Upper lobe of left lung (tissue), 6 donors: ENCODE measurements around the gene KRTAP1-4. TPM values are rescaled to one million over a fixed set of nuclear protein-coding genes. Genes with fewer than 3 reads are reported as not detected.

Source experiments
- ATAC-seq, 2 donors: fragments of 200-7000 bp; cut with Tn5 transposase; one replicate each; pipeline ENCODE4 v1.9.1; 2022; ENCODE audit warnings: mild to moderate bottlenecking in 2 of 2, moderate library complexity in 2 of 2; ENCODE audit not compliant: low FRiP score in 2 of 2
- DNase-seq, 2 donors: peaks; one replicate each; pipeline ENCODE4 v3.0.0-alpha.2; 2019 to 2020
- H3K27ac ChIP-seq, 4 donors: fragments of 200-600 bp; sonication (generic); one replicate each; pipeline ENCODE4 v1.5.1; 2016 to 2019
- H3K27me3 ChIP-seq, 4 donors: fragments of 200-600 bp; sonication (generic); one replicate each; pipeline ENCODE4 v1.5.1; 2017 to 2019
- H3K36me3 ChIP-seq, 4 donors: fragments of 200-600 bp; sonication (generic); one replicate each; pipeline ENCODE4 v1.5.1; 2016 to 2019
- H3K4me1 ChIP-seq, 4 donors: fragments of 200-600 bp; sonication (generic); one replicate each; pipeline ENCODE4 v1.5.1; 2018 to 2019
- H3K4me3 ChIP-seq, 4 donors: fragments of 200-600 bp; sonication (generic); one replicate each; pipeline ENCODE4 v1.5.1; 2017 to 2019; ENCODE audit warnings: mild to moderate bottlenecking in 2 of 4, moderate library complexity in 1 of 4
- H3K9me3 ChIP-seq, 4 donors: fragments of 200-600 bp; sonication (generic); one replicate each; pipeline ENCODE4 v1.5.1; 2018 to 2019
- EP300 ChIP-seq, 4 donors: sonication (generic); formaldehyde crosslinking; IDR thresholded peaks; one replicate each; pipeline ENCODE4 v1.5.1; 2017; ENCODE audit warnings: antibody characterized with exemption in 4 of 4, control low read depth in 2 of 4
- POLR2A ChIP-seq, 4 donors: fragments of 450-650 bp; IDR thresholded peaks; one replicate each; pipeline ENCODE4 v1.5.1; 2016 to 2017; ENCODE audit warnings: antibody characterized with exemption in 4 of 4, mild to moderate bottlenecking in 2 of 4
- POLR2AphosphoS5 ChIP-seq, 2 donors: sonication (generic); formaldehyde crosslinking; IDR thresholded peaks; one replicate each; pipeline ENCODE4 v1.5.1; 2017; ENCODE audit warnings: antibody characterized with exemption in 2 of 2
- WGBS, 2 donors: methylation state at CpG; one replicate each; pipeline ENCODE4 v1.1.5; 2017 to 2018; 5-methylcytosine and 5-hydroxymethylcytosine counted together
- total RNA-seq, 6 donors: library from RNA; depleted of rRNA in 4 of 6; stranded (reverse); fragments of >200 nt in 4 of 6; gene quantifications; one replicate each; pipeline versions ENCODE4 v1.1.0 to v1.2.1, GENCODE V29; 2016 to 2021
- TF ChIP-seq, protein P1 (sequence below), 6 experiments: fragments of 450-650 bp in 4 of 6; fragments of 200-600 bp in 2 of 6; sonication (generic) in 2 of 6; IDR thresholded peaks; one replicate each; pipeline ENCODE4 v1.5.1; 2016 to 2019; ENCODE audit warnings: antibody characterized with exemption in 6 of 6
- donor health status: DM: no; HTN: no; CAD: no; lungs with moderate emphysema.
- donor health status: DM: no; HTN: yes; CAD: no; lungs with severe emphysema.

Gene KRTAP1-4, protein sequence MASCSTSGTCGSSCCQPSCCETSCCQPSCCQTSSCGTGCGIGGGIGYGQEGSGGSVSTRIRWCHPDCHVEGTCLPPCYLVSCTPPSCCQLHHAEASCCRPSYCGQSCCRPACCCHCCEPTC
- not detected for total RNA-seq

DNA sequence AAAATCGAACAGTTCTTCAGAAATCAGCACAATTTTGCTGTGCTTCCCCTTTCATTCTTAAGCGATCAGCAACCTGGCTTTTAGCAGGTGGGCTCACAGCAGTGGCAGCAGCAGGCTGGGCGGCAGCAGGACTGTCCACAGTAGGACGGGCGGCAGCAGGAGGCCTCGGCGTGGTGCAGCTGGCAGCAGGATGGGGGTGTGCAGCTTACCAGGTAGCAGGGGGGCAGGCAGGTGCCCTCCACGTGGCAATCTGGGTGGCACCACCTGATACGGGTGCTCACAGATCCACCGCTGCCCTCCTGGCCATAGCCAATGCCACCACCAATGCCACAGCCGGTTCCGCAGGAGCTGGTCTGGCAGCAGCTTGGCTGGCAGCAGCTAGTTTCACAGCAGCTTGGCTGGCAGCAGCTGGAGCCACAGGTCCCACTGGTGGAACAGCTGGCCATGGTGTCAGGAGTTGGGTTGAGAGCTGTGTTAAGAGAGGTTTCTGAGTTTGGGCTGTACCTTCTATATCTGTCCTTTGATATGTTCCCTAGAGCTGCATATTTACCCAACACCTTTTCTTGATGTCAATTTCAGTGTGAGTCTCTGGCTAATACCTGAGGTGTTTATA, at the start of gene KRTAP1-4:
Gene KRTAP1-4 (minus strand): TSS at position 563 of the 613 bp plus-strand sequence. CDS start 117 bp downstream, at position 446.
- H3K9me3 ChIP-seq = no peaks in the 10 kb centered on the region
- WGBS, 2 donors = 74 to 82% methylated on average over 2 to 12 of the region's 12 CpGs
- H3K36me3 ChIP-seq = no peaks in the 10 kb centered on the region
- ATAC-seq = no peak
- H3K4me1 ChIP-seq = no peaks in the 10 kb centered on the region
- no peak within 1 kb of the TSS for H3K27ac ChIP-seq
- H3K4me3 ChIP-seq = no peak within 1 kb of the TSS
- H3K27me3 ChIP-seq = no peaks in the 10 kb centered on the region
- DNase-seq = peak in 1 of 2 donors; percentile 59
- TF ChIP-seq POLR2A (IDR thresholded peaks at IDR 0.05) (no peak), POLR2AphosphoS5 (IDR thresholded peaks at IDR 0.05) (no peak), EP300 (IDR thresholded peaks at IDR 0.05) (no peak)
- TF ChIP-seq, protein P1, sequence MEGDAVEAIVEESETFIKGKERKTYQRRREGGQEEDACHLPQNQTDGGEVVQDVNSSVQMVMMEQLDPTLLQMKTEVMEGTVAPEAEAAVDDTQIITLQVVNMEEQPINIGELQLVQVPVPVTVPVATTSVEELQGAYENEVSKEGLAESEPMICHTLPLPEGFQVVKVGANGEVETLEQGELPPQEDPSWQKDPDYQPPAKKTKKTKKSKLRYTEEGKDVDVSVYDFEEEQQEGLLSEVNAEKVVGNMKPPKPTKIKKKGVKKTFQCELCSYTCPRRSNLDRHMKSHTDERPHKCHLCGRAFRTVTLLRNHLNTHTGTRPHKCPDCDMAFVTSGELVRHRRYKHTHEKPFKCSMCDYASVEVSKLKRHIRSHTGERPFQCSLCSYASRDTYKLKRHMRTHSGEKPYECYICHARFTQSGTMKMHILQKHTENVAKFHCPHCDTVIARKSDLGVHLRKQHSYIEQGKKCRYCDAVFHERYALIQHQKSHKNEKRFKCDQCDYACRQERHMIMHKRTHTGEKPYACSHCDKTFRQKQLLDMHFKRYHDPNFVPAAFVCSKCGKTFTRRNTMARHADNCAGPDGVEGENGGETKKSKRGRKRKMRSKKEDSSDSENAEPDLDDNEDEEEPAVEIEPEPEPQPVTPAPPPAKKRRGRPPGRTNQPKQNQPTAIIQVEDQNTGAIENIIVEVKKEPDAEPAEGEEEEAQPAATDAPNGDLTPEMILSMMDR (IDR thresholded peaks at IDR 0.05) = no peak

DNA sequence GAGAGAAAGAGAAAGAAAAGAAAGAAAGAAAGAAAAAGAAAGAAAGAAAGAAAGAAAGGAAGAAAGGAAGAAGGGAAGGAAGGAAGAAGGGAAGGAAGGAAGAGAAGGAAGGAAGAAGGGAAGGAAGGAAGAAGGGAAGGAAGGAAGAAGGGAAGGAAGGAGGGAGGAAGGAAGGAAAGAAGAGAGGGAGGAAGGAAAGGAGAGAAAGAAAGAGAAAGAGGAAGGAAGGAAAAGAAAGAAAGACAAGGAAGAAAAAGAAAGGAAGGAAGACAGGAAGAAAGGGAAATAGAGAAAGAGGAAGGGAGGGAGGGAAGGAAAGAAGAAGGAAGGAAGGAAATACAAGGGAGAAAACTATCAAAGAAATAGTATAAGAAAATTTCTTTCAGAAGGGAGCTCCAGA, 46.8 kb upstream of the KRTAP1-4 start:
- ATAC-seq (no peak), DNase-seq (no peak)
- no peaks in the 10 kb centered on the region for H3K36me3 ChIP-seq
- H3K27me3 ChIP-seq = no peaks in the 10 kb centered on the region
- no peaks in the 10 kb centered on the region for H3K4me1 ChIP-seq
- H3K4me3 ChIP-seq = no peak overlapping the region
- TF ChIP-seq EP300 (IDR thresholded peaks at IDR 0.05) (no peak), POLR2AphosphoS5 (IDR thresholded peaks at IDR 0.05) (no peak), POLR2A (IDR thresholded peaks at IDR 0.05) (no peak)
- TF ChIP-seq, protein P1 (IDR thresholded peaks at IDR 0.05) = no peak
- H3K9me3 ChIP-seq = no peaks in the 10 kb centered on the region
- no peak overlapping the region for H3K27ac ChIP-seq

DNA sequence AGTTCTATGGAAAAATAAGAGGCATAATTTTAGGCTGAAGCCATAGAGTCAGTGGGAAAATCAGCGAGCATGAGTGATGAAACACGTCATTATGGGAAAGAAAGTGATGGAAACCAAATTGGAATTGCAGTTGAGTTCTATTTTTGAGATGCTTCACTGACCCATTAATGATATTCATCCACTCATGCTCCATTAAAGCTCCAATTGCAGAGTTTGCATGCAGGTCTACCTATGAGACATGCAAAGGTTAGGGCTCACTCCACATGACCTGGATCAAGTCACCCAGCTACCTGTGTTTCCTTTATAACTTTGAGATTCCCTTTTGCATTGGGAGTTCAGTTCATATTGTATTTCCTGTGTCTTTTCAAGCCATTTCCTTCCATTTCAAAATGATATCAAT, 43.7 kb upstream of the KRTAP1-4 start:
- DNase-seq = no peak
- no peak for TF ChIP-seq POLR2AphosphoS5 (IDR thresholded peaks at IDR 0.05)
- TF ChIP-seq EP300 (IDR thresholded peaks at IDR 0.05) = no peak
- no peak for TF ChIP-seq POLR2A (IDR thresholded peaks at IDR 0.05)
- TF ChIP-seq, protein P1 (IDR thresholded peaks at IDR 0.05) = no peak
- Histone ChIP-seq H3K9me3 (no peaks in the 10 kb centered on the region), H3K27ac (no peak overlapping the region), H3K27me3 (no peaks in the 10 kb centered on the region), H3K4me1 (no peaks in the 10 kb centered on the region), H3K36me3 (no peaks in the 10 kb centered on the region), H3K4me3 (no peak overlapping the region)
- WGBS, 2 donors = 89 to 90% methylated on average over 2 of the region's 2 CpGs
- ATAC-seq = no peak

DNA sequence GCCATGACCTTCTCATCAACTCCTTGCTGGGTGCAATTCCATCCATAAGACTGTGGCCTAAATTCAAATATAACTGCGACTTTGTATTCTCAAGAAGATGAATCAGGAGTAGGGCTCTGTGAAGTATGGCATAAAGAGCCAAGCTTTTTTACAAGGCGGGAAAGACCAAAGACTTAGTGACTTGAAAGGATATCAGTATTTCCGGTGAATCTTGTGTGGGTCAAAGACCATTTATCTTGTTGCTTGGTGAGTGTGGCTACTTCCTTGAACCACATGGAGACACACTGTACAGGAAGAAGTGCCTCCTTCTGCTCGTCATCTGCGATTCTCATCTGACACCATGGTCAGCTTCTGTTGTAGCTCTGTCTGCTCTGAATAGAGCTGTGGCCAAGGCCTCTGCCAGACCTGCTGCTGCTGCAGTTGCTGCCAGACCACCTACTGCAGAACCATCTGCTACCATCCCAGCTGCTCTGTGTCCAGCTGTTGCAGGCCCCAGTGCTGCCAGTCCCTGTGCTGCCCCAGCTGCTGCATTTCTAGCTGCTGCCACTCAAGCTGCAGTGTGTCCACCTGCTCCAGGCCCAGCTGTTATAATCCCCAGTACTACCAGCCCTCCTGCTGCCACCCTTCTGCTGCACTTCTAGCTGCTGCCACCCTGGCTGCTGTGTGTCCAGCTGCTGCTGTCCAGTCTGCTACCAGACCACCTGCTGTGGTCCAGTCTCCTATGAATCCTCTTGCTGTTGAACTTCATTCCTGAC, 41.8 kb upstream of the KRTAP1-4 start:
- WGBS, 2 donors = 67 to 75% methylated on average over 5 of the region's 5 CpGs
- Histone ChIP-seq H3K4me3 (no peak overlapping the region), H3K9me3 (no peaks in the 10 kb centered on the region), H3K36me3 (no peaks in the 10 kb centered on the region), H3K27ac (no peak overlapping the region), H3K4me1 (no peaks in the 10 kb centered on the region), H3K27me3 (no peaks in the 10 kb centered on the region)
- no peak for ATAC-seq
- DNase-seq = peak in 1 of 2 donors; percentile 27
- TF ChIP-seq POLR2AphosphoS5 (IDR thresholded peaks at IDR 0.05) (no peak), EP300 (IDR thresholded peaks at IDR 0.05) (no peak), POLR2A (IDR thresholded peaks at IDR 0.05) (no peak)
- TF ChIP-seq, protein P1 (IDR thresholded peaks at IDR 0.05) = no peak
